OCI-LY1 (cell line): ENCODE results near the gene CHCHD1.

Experiments used
- H2AFZ ChIP-seq: fragments of 200-600 bp; sonication (generic), shearing (Covaris generic); 2 replicates; pipeline ENCODE4 v1.6.0; 2014; ENCODE audit warnings: antibody characterized with exemption, mild to moderate bottlenecking, low read length
- H3F3A ChIP-seq: fragments of 200-600 bp; sonication (generic), shearing (Covaris generic); 2 replicates; pipeline ENCODE4 v1.6.0; 2014; ENCODE audit warnings: mild to moderate bottlenecking, antibody characterized with exemption, low read length, moderate library complexity; ENCODE audit not compliant: insufficient read depth
- H3K27ac ChIP-seq: fragments of 200-600 bp; sonication (generic); 2 replicates; pipeline ENCODE4 v1.5.1; 2014; ENCODE audit warnings: low read length, mixed run types, mild to moderate bottlenecking, low read depth; ENCODE audit not compliant: poor library complexity, severe bottlenecking
- H3K27me3 ChIP-seq: fragments of 200-600 bp; sonication (generic); 2 replicates; pipeline ENCODE4 v1.6.0; 2014; ENCODE audit warnings: antibody characterized with exemption, mild to moderate bottlenecking, low read length, moderate library complexity; ENCODE audit not compliant: insufficient read depth
- H3K36me3 ChIP-seq: fragments of 200-600 bp; sonication (generic); 2 replicates; pipeline ENCODE4 v1.6.1; 2014; ENCODE audit warnings: mild to moderate bottlenecking, antibody characterized with exemption, low read length, moderate library complexity, mixed read lengths; ENCODE audit not compliant: insufficient read depth
- H3K4me1 ChIP-seq: fragments of 200-600 bp; sonication (generic); 2 replicates; pipeline ENCODE4 v1.5.1; 2014; ENCODE audit warnings: mild to moderate bottlenecking, low read length, moderate library complexity; ENCODE audit not compliant: insufficient read depth, severe bottlenecking
- H3K4me2 ChIP-seq: fragments of 200-600 bp; sonication (generic), shearing (Covaris generic); 2 replicates; pipeline ENCODE4 v1.6.1; 2014; ENCODE audit warnings: low read length
- H3K4me3 ChIP-seq: fragments of 200-600 bp; sonication (generic); 2 replicates; pipeline ENCODE4 v1.5.1; 2014; ENCODE audit warnings: low read length, low read depth, mild to moderate bottlenecking, mixed read lengths; ENCODE audit not compliant: poor library complexity, severe bottlenecking
- H3K79me2 ChIP-seq: fragments of 200-600 bp; shearing (Covaris generic); 2 replicates; pipeline ENCODE4 v1.6.1; 2016; ENCODE audit warnings: mixed run types, low read length, mixed read lengths; ENCODE audit not compliant: insufficient read depth
- H3K9ac ChIP-seq: fragments of 200-600 bp; sonication (generic), shearing (Covaris generic); 2 replicates; pipeline ENCODE4 v1.6.1; 2014; ENCODE audit warnings: mild to moderate bottlenecking, low read length, mixed read lengths
- H3K9me2 ChIP-seq: fragments of 200-600 bp; sonication (generic), shearing (Covaris generic); 2 replicates; pipeline ENCODE4 v1.6.1; 2014; ENCODE audit warnings: low read depth, mild to moderate bottlenecking, low read length, mixed read lengths
- H3K9me3 ChIP-seq: fragments of 200-600 bp; shearing (Covaris generic); 2 replicates; pipeline ENCODE4 v1.6.1; 2014; ENCODE audit warnings: low read length, mixed read lengths
- H4K20me1 ChIP-seq: fragments of 200-600 bp; sonication (generic), shearing (Covaris generic); 2 replicates; pipeline ENCODE4 v1.6.0; 2016; ENCODE audit warnings: mild to moderate bottlenecking, low read length; ENCODE audit not compliant: insufficient read depth
- CTCF ChIP-seq: fragments of 200-600 bp; sonication (generic), shearing (Covaris generic); IDR thresholded peaks from 2 replicates; pipeline ENCODE4 v1.5.1; 2017; ENCODE audit warnings: mild to moderate bottlenecking, antibody characterized with exemption, low read length, moderate library complexity, mixed read lengths
- EZH2 ChIP-seq: fragments of 200-600 bp; sonication (generic), shearing (Covaris generic); IDR thresholded peaks from 2 replicates; pipeline ENCODE4 v1.8.0; 2017; ENCODE audit warnings: borderline replicate concordance, mixed run types, mild to moderate bottlenecking, antibody characterized with exemption, low read length, moderate library complexity, mixed read lengths

The CHCHD1 gene

GRCh38 chr10:73807471-73807870, 25.6 kb downstream of the CHCHD1 start:
- Histone ChIP-seq H3F3A (no peaks in the 10 kb centered on the region), H3K27ac (no peak overlapping the region), H3K9ac (no peak overlapping the region), H4K20me1 (no peaks in the 10 kb centered on the region), H3K4me2 (no peak overlapping the region), H3K4me1 (peaks cover 8% of the 10 kb centered on the region), H3K9me3 (no peaks in the 10 kb centered on the region), H3K79me2 (no peaks in the 10 kb centered on the region), H3K27me3 (no peaks in the 10 kb centered on the region), H3K4me3 (no peak overlapping the region), H2AFZ (no peak overlapping the region), H3K9me2 (no peaks in the 10 kb centered on the region), H3K36me3 (peaks cover 59% of the 10 kb centered on the region)
- no peak for TF ChIP-seq CTCF
- TF ChIP-seq EZH2 = no peak

GRCh38 chr10:73808021-73808815, 26.4 kb downstream of the CHCHD1 start:
- Histone ChIP-seq H3K27ac (no peak overlapping the region), H3K4me2 (no peak overlapping the region), H4K20me1 (no peaks in the 10 kb centered on the region), H3K36me3 (peaks cover 51% of the 10 kb centered on the region), H3K4me3 (no peak overlapping the region), H3F3A (no peaks in the 10 kb centered on the region), H3K27me3 (no peaks in the 10 kb centered on the region), H3K4me1 (peaks cover 8% of the 10 kb centered on the region), H3K9me2 (no peaks in the 10 kb centered on the region), H3K9me3 (no peaks in the 10 kb centered on the region), H3K9ac (no peak overlapping the region), H3K79me2 (no peaks in the 10 kb centered on the region), H2AFZ (no peak overlapping the region)
- no peak for TF ChIP-seq EZH2
- no peak for TF ChIP-seq CTCF

GRCh38 chr10:73809061-73809818, 27.4 kb downstream of the CHCHD1 start:
- no peaks in the 10 kb centered on the region for H3K9me2 ChIP-seq
- H3K27ac ChIP-seq = no peak overlapping the region
- no peak overlapping the region for H3K9ac ChIP-seq
- H3K4me2 ChIP-seq = no peak overlapping the region
- H3K79me2 ChIP-seq = no peaks in the 10 kb centered on the region
- H4K20me1 ChIP-seq = no peaks in the 10 kb centered on the region
- no peak overlapping the region for H2AFZ ChIP-seq
- H3K27me3 ChIP-seq = no peaks in the 10 kb centered on the region
- no peak for TF ChIP-seq EZH2
- no peak for TF ChIP-seq CTCF
- H3K4me1 ChIP-seq = peaks cover 8% of the 10 kb centered on the region
- H3K36me3 ChIP-seq = peaks cover 41% of the 10 kb centered on the region
- H3K9me3 ChIP-seq = no peaks in the 10 kb centered on the region
- H3K4me3 ChIP-seq = no peak overlapping the region
- H3F3A ChIP-seq = no peaks in the 10 kb centered on the region
